GM18868 (cell line): Measurements from ENCODE around the gene CACNG1.

ENCODE experiments used
- ATAC-seq: cut with Tn5 transposase; IDR thresholded peaks from one replicate; pipeline ENCODE4 v1.9.1; 2021; ENCODE audit warnings: mild to moderate bottlenecking, moderate library complexity; ENCODE audit not compliant: unreplicated experiment

The CACNG1 gene

GRCh38 chr17:67044016-67044772 lies at the start of gene CACNG1:
Gene CACNG1, plus strand, starts transcription at chr17:67044554. Its CDS starts 107 bp downstream, at chr17:67044661.
- ATAC-seq = no peak

- no peak for ATAC-seq
Observed at GRCh38 chr17:66994930-66995535, 49.3 kb upstream of the CACNG1 start.

- no peak for ATAC-seq
Observed at GRCh38 chr17:66995944-66996343, 48.4 kb upstream of the CACNG1 start.

- ATAC-seq = no peak
Observed at GRCh38 chr17:66996926-66997325, 47.4 kb upstream of the CACNG1 start.

- no peak for ATAC-seq
Observed at GRCh38 chr17:67003231-67003630, 41.1 kb upstream of the CACNG1 start.

GRCh38 chr17:67004181-67004580 lies 40.2 kb upstream of the CACNG1 start:
- ATAC-seq = no peak

- no peak for ATAC-seq
Observed at GRCh38 chr17:67007266-67007665, 37.1 kb upstream of the CACNG1 start.

GRCh38 chr17:67008101-67008500 lies 36.3 kb upstream of the CACNG1 start:
- no peak for ATAC-seq

GRCh38 chr17:67011527-67012175 lies 32.7 kb upstream of the CACNG1 start:
- ATAC-seq = no peak

- no peak for ATAC-seq
Observed at GRCh38 chr17:67013891-67014290, 30.5 kb upstream of the CACNG1 start.

- ATAC-seq = no peak
Observed at GRCh38 chr17:67015001-67015400, 29.4 kb upstream of the CACNG1 start.

GRCh38 chr17:67016039-67016762 lies 28.2 kb upstream of the CACNG1 start:
- no peak for ATAC-seq

GRCh38 chr17:67017910-67018309 lies 26.4 kb upstream of the CACNG1 start:
- ATAC-seq = no peak

- no peak for ATAC-seq
Observed at GRCh38 chr17:67018471-67019434, 25.6 kb upstream of the CACNG1 start.

GRCh38 chr17:67019809-67020208 lies 24.5 kb upstream of the CACNG1 start:
- ATAC-seq = no peak

GRCh38 chr17:67020293-67020766 lies 24.0 kb upstream of the CACNG1 start:
- ATAC-seq = no peak

GRCh38 chr17:67021196-67021595 lies 23.2 kb upstream of the CACNG1 start:
- no peak for ATAC-seq

GRCh38 chr17:67021743-67022450 lies 22.5 kb upstream of the CACNG1 start:
- ATAC-seq = no peak

- ATAC-seq = no peak
Observed at GRCh38 chr17:67022451-67022810, 21.9 kb upstream of the CACNG1 start.

GRCh38 chr17:67024736-67025135 lies 19.6 kb upstream of the CACNG1 start:
- ATAC-seq = no peak
